Measurements from ENCODE around the gene PGLYRP1. TPM values are rescaled to one million over a fixed set of nuclear protein-coding genes. Genes with fewer than 3 reads are reported as not detected.

PGLYRP1 gene
- total RNA-seq, 4 donors from 2014 or later = not detected

DNA sequence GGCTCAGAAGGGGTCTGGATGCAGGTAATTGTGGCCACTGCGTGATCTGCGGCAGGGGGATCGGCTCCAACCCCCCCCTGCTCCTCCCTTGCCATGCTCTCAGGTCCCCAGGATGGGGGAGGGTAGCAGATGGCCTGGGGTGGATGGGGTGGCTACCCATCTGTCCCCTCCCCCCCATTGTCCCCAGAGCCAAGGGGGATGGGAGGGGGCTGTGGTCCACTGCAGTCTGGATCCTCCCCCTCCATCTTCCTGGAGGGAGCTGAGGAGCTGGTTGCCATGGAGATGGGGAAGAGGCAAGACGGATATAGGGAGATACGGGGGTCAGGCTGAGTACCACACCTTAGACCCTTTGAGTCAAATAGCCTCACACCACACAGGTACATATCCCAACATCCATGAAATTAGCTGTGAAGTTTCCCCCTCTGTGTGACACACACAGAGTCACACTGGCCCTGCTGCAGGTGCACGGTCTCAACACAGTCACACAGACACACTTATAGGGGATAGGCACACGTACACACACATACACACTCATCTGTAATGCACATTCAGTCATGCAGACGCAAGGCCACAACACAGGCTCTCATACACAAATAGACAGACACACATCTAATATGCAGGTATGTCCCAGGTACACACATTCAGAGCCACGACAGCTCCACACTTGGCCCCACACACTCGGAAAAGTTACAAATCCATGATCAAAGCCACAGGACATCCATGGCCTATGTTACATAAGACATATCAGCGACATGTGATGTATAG, 47.4 kb downstream of the PGLYRP1 start:
- Histone ChIP-seq H3K9me3 (no peaks in the 10 kb centered on the region), H3K4me1 (peaks cover 0 to 6% (median 2%) of the 10 kb centered on the region in 4 donors), H3K36me3 (no peaks in the 10 kb centered on the region), H3K27ac (no peak overlapping the region), H3K27me3 (peaks cover 56% of the 10 kb centered on the region), H3K4me3 (no peak overlapping the region)
- no peak for TF ChIP-seq POLR2AphosphoS5 (IDR thresholded peaks at IDR 0.05)
- DNase-seq = no peak
- in situ Hi-C loops (cut with MboI; ENCODE audit: low pct_ligation_motif_present in 1 of 4, low pct_unique_long_range_greater_than_20kb in 1 of 4, low sequenced_read_pairs in 3 of 4) (no loop called here), intact Hi-C loops (cut with DNase I; ENCODE audit: low total_unique reads) (no loop called here)
- 73 to 80% methylated on average over 2 to 11 of the region's 11 CpGs for WGBS, 2 donors (ENCODE audit: low coverage in 1 of 2)

- Histone ChIP-seq H3K4me3 (peak within 1 kb of the TSS in 1 of 4 donors; percentile 31), H3K9me3 (no peaks in the 10 kb centered on the region), H3K27ac (peak within 1 kb of the TSS in 2 of 4 donors; percentile 34 to 48), H3K27me3 (peaks cover 72% of the 10 kb centered on the region), H3K4me1 (peaks cover 0 to 6% (median 2%) of the 10 kb centered on the region in 4 donors), H3K36me3 (no peaks in the 10 kb centered on the region)
- no peak for TF ChIP-seq POLR2A (IDR thresholded peaks at IDR 0.05)
- no peak for TF ChIP-seq EP300 (IDR thresholded peaks at IDR 0.05; ENCODE audit: low read depth)
- DNase-seq = peak; percentile 27
- in situ Hi-C loops (cut with MboI; ENCODE audit: low pct_ligation_motif_present in 1 of 4, low pct_unique_long_range_greater_than_20kb in 1 of 4, low sequenced_read_pairs in 3 of 4) = no loop called here
- intact Hi-C loops (cut with DNase I; ENCODE audit: low total_unique reads) = no loop called here
- 28% methylated on average over 36 of the region's 58 CpGs; no CpG with 5 or more reads in 1 of the 2 donors for WGBS, 2 donors (ENCODE audit: low coverage in 1 of 2)
Measured at GRCh38 chr19:45973553-45974338, 49.1 kb downstream of the PGLYRP1 start, which contains the start of gene NOVA2. Gene NOVA2 (minus strand): TSS chr19:45973865. CDS start chr19:45973351, 514 bp downstream.

DNA sequence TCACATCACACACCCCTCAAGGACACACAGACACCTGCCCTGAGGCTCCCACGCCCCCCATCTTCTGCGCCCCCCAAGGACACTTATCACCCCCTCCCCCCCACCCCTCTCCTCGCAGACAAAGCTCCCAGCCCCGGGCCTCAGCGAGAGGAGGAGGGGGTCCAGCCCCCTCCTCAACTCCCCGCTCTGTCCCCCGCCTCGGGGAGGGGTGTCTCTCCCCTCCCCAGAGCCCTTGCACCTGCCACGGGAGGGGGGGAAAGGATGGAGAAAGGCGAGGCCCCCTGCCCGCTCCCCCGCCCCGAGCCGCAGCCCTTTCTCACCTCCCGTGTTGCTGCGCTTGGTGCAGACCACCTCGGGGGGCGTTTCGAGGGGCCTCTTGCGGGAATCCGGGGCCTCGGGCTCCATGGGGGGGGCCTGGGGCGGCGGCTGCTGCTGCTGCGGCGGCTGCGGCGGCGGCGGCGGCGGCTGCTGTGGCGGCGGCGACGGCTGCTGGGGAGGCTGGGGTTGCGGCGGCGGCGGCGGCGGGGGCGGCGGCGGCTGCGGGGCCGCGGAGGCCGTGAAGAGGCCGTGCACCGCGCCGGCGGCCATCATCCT, 49.8 kb downstream of the PGLYRP1 start:
- peaks cover 74% of the 10 kb centered on the region for H3K27me3 ChIP-seq
- no peak for DNase-seq
- peaks cover 0 to 6% (median 2%) of the 10 kb centered on the region in 4 donors for H3K4me1 ChIP-seq
- no peaks in the 10 kb centered on the region for H3K9me3 ChIP-seq
- no peak for TF ChIP-seq POLR2AphosphoS5 (IDR thresholded peaks at IDR 0.05)
- TF ChIP-seq EP300 (IDR thresholded peaks at IDR 0.05; ENCODE audit: low read depth) = no peak
- TF ChIP-seq, protein P1, sequence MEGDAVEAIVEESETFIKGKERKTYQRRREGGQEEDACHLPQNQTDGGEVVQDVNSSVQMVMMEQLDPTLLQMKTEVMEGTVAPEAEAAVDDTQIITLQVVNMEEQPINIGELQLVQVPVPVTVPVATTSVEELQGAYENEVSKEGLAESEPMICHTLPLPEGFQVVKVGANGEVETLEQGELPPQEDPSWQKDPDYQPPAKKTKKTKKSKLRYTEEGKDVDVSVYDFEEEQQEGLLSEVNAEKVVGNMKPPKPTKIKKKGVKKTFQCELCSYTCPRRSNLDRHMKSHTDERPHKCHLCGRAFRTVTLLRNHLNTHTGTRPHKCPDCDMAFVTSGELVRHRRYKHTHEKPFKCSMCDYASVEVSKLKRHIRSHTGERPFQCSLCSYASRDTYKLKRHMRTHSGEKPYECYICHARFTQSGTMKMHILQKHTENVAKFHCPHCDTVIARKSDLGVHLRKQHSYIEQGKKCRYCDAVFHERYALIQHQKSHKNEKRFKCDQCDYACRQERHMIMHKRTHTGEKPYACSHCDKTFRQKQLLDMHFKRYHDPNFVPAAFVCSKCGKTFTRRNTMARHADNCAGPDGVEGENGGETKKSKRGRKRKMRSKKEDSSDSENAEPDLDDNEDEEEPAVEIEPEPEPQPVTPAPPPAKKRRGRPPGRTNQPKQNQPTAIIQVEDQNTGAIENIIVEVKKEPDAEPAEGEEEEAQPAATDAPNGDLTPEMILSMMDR (IDR thresholded peaks at IDR 0.05) = no peak
- no peak for TF ChIP-seq POLR2A (IDR thresholded peaks at IDR 0.05)
- intact Hi-C loops (cut with DNase I; ENCODE audit: low total_unique reads) = no loop called here
- 10% methylated on average over 4 of the region's 54 CpGs; no CpG with 5 or more reads in 1 of the 2 donors for WGBS, 2 donors (ENCODE audit: low coverage in 1 of 2)
- peak overlapping the region in 2 of 4 donors; percentile 21 to 34 for H3K27ac ChIP-seq
- H3K36me3 ChIP-seq = no peaks in the 10 kb centered on the region
- in situ Hi-C loops (cut with MboI; ENCODE audit: low pct_ligation_motif_present in 1 of 4, low pct_unique_long_range_greater_than_20kb in 1 of 4, low sequenced_read_pairs in 3 of 4) = no loop called here
- peak overlapping the region in 1 of 4 donors; percentile 31 for H3K4me3 ChIP-seq

GRCh38 chr19:45972081-45972946, 50.5 kb downstream of the PGLYRP1 start:
- Histone ChIP-seq H3K9me3 (no peaks in the 10 kb centered on the region), H3K4me1 (peaks cover 0 to 6% (median 2%) of the 10 kb centered on the region in 4 donors), H3K36me3 (no peaks in the 10 kb centered on the region), H3K4me3 (peak overlapping the region in 1 of 4 donors; percentile 31), H3K27ac (peak overlapping the region in 2 of 4 donors; percentile 4 to 34), H3K27me3 (peaks cover 72% of the 10 kb centered on the region)
- WGBS, 2 donors (ENCODE audit: low coverage in 1 of 2) = 17 to 20% methylated on average over 8 to 18 of the region's 18 CpGs
- TF ChIP-seq POLR2A (IDR thresholded peaks at IDR 0.05) (no peak), POLR2AphosphoS5 (IDR thresholded peaks at IDR 0.05) (no peak), EP300 (IDR thresholded peaks at IDR 0.05; ENCODE audit: low read depth) (no peak)
- TF ChIP-seq, protein P1 (IDR thresholded peaks at IDR 0.05) = no peak
- in situ Hi-C loops (cut with MboI; ENCODE audit: low pct_ligation_motif_present in 1 of 4, low pct_unique_long_range_greater_than_20kb in 1 of 4, low sequenced_read_pairs in 3 of 4) (no loop called here), intact Hi-C loops (cut with DNase I; ENCODE audit: low total_unique reads) (no loop called here)
- no peak for DNase-seq

All from transverse colon (tissue), 4 donors.